Panc1 (cell line): ENCODE results near the gene NSDHL.

ENCODE experiments used
- POLR2AphosphoS5 ChIP-seq: IDR thresholded peaks from 2 replicates; pipeline ENCODE4 v1.6.1; 2012; ENCODE audit warnings: mild to moderate bottlenecking, low read depth, low read length, moderate library complexity
- SIN3A ChIP-seq: IDR thresholded peaks from 2 replicates; pipeline ENCODE4 v1.6.1; 2012; ENCODE audit warnings: low read depth, mild to moderate bottlenecking, low read length, moderate library complexity, borderline replicate concordance; ENCODE audit not compliant: insufficient read depth
- TCF7L2 ChIP-seq: IDR thresholded peaks from 2 replicates; pipeline ENCODE4 v1.6.1; 2011; ENCODE audit warnings: mild to moderate bottlenecking, low read depth, low read length, inconsistent platforms
- TF ChIP-seq, protein P1 (sequence below): fragments of 450-650 bp; IDR thresholded peaks from 2 replicates; pipeline ENCODE4 v1.5.1; 2017; ENCODE audit warnings: mild to moderate bottlenecking
- TF ChIP-seq, protein P2 (sequence below), 2 experiments: IDR thresholded peaks; 2 replicates each; pipeline ENCODE4 v1.6.1; 2011 to 2012; ENCODE audit warnings: low read depth in 2 of 2, control low read depth in 1 of 2, low read length in 1 of 2, mild to moderate bottlenecking in 1 of 2, moderate library complexity in 1 of 2; ENCODE audit not compliant: insufficient read depth in 1 of 2

DNA sequence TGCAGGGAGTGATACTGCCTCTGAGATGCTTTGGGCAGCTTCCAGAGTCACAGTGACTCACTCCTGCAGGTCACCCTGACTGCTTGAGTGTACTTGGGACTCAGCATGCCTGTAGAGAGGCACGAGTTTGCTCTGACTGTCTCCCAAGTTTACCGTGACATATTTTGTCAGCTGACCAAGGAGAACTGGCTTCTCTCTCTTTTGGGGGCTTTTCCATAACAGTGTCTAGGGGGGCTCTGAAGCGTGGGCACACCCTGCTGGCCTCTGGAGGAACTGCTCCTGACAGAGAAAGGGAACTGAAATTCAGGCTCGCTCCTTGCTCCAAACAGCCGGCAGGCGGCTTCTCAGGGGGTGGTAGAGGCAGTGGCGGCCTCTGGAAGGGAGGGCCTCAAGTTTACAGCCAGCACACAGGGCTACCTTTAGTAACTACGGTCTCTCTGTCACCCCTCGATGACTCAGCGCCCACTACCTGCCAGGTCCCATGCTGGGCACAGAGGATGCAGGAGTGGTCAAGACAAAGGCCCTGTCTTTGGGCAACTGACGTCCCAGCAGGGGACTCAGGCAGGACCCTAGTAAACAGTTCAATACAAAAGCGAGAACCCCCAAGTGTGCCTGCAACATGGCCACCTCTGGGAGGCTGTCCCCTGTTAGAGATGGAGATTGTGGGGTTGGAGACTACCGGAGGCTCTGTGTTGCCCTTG, 84.8 kb downstream of the NSDHL start:
- TF ChIP-seq, protein P1, sequence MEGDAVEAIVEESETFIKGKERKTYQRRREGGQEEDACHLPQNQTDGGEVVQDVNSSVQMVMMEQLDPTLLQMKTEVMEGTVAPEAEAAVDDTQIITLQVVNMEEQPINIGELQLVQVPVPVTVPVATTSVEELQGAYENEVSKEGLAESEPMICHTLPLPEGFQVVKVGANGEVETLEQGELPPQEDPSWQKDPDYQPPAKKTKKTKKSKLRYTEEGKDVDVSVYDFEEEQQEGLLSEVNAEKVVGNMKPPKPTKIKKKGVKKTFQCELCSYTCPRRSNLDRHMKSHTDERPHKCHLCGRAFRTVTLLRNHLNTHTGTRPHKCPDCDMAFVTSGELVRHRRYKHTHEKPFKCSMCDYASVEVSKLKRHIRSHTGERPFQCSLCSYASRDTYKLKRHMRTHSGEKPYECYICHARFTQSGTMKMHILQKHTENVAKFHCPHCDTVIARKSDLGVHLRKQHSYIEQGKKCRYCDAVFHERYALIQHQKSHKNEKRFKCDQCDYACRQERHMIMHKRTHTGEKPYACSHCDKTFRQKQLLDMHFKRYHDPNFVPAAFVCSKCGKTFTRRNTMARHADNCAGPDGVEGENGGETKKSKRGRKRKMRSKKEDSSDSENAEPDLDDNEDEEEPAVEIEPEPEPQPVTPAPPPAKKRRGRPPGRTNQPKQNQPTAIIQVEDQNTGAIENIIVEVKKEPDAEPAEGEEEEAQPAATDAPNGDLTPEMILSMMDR, result no peak
- TF ChIP-seq POLR2AphosphoS5, result no peak
- TF ChIP-seq, protein P2, sequence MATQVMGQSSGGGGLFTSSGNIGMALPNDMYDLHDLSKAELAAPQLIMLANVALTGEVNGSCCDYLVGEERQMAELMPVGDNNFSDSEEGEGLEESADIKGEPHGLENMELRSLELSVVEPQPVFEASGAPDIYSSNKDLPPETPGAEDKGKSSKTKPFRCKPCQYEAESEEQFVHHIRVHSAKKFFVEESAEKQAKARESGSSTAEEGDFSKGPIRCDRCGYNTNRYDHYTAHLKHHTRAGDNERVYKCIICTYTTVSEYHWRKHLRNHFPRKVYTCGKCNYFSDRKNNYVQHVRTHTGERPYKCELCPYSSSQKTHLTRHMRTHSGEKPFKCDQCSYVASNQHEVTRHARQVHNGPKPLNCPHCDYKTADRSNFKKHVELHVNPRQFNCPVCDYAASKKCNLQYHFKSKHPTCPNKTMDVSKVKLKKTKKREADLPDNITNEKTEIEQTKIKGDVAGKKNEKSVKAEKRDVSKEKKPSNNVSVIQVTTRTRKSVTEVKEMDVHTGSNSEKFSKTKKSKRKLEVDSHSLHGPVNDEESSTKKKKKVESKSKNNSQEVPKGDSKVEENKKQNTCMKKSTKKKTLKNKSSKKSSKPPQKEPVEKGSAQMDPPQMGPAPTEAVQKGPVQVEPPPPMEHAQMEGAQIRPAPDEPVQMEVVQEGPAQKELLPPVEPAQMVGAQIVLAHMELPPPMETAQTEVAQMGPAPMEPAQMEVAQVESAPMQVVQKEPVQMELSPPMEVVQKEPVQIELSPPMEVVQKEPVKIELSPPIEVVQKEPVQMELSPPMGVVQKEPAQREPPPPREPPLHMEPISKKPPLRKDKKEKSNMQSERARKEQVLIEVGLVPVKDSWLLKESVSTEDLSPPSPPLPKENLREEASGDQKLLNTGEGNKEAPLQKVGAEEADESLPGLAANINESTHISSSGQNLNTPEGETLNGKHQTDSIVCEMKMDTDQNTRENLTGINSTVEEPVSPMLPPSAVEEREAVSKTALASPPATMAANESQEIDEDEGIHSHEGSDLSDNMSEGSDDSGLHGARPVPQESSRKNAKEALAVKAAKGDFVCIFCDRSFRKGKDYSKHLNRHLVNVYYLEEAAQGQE (IDR thresholded peaks at IDR 0.05; ENCODE audit: insufficient read depth in 1 of 2, low read depth in 2 of 2, low read length in 1 of 2), result no peak
- no peak for TF ChIP-seq SIN3A
- no peak for TF ChIP-seq TCF7L2
